Middle frontal gyrus (tissue), 1 donor: Measurements from ENCODE around the gene LRIG3.
A peak's percentile ranks its signal among the peaks of the same experiment; 100 is the strongest.
"Not testable (repeated sequence)": the region's sequence is repeated elsewhere in the genome, so short reads cannot be mapped to it uniquely, and the experiment has no call there.

Source experiments
- DNase-seq: peaks from one replicate; pipeline ENCODE4 v3.0.0-alpha.2; 2015; ENCODE audit warnings: low spot score; ENCODE audit errors: extremely low spot score

LRIG3 gene

GRCh38 chr12:58920102-58920960 lies at the start of gene LRIG3:
TSS of gene LRIG3 (minus strand) at chr12:58920504. CDS start at chr12:58920235, 269 bp downstream.
- DNase-seq: peak; percentile 54

- DNase-seq: no peak
Measured at GRCh38 chr12:58969237-58969636, 48.9 kb upstream of the LRIG3 start.

GRCh38 chr12:58967561-58967960 lies 47.3 kb upstream of the LRIG3 start:
- no peak for DNase-seq

GRCh38 chr12:58966939-58967338 lies 46.6 kb upstream of the LRIG3 start:
- no peak for DNase-seq

GRCh38 chr12:58965568-58965967 lies 45.3 kb upstream of the LRIG3 start:
- DNase-seq: no peak

- no peak for DNase-seq
Measured at GRCh38 chr12:58963844-58964243, 43.5 kb upstream of the LRIG3 start.

GRCh38 chr12:58961906-58962305 lies 41.6 kb upstream of the LRIG3 start:
- DNase-seq: no peak

- no peak for DNase-seq
Measured at GRCh38 chr12:58961166-58961565, 40.9 kb upstream of the LRIG3 start.

GRCh38 chr12:58959639-58960300 lies 39.5 kb upstream of the LRIG3 start:
- DNase-seq: no peak

GRCh38 chr12:58957298-58957697 lies 37.0 kb upstream of the LRIG3 start:
- DNase-seq: no peak

GRCh38 chr12:58955849-58956248 lies 35.5 kb upstream of the LRIG3 start:
- DNase-seq: no peak

GRCh38 chr12:58954002-58954401 lies 33.7 kb upstream of the LRIG3 start:
- no peak for DNase-seq

- no peak for DNase-seq
Measured at GRCh38 chr12:58950739-58951100, 30.4 kb upstream of the LRIG3 start.

GRCh38 chr12:58949954-58950738 lies 29.8 kb upstream of the LRIG3 start:
- DNase-seq: not testable (repeated sequence)

GRCh38 chr12:58943079-58943478 lies 22.8 kb upstream of the LRIG3 start:
- no peak for DNase-seq

- no peak for DNase-seq
Measured at GRCh38 chr12:58942345-58942744, 22.0 kb upstream of the LRIG3 start.

- no peak for DNase-seq
Measured at GRCh38 chr12:58939399-58940100, 19.2 kb upstream of the LRIG3 start.

GRCh38 chr12:58938440-58938839 lies 18.1 kb upstream of the LRIG3 start:
- DNase-seq: no peak

GRCh38 chr12:58934528-58934927 lies 14.2 kb upstream of the LRIG3 start:
- no peak for DNase-seq

- DNase-seq: no peak
Measured at GRCh38 chr12:58932806-58933681, 12.7 kb upstream of the LRIG3 start.
